Activated CD8-positive, alpha-beta T cell treated with anti-CD3 and anti-CD28 coated beads for 36 hours (primary cell): Measurements from ENCODE around the gene BANP. TPM values are rescaled to one million over a fixed set of nuclear protein-coding genes. Genes with fewer than 3 reads are reported as not detected.
"Not testable (repeated sequence)": the region's sequence is repeated elsewhere in the genome, so short reads cannot be mapped to it uniquely, and the experiment has no call there.

Experiments
- ATAC-seq: fragments of 200-7000 bp; cut with Tn5 transposase; one replicate; pipeline ENCODE4 v1.10.0; 2021; ENCODE audit warnings: mild to moderate bottlenecking, moderate library complexity
- CTCF ChIA-PET: fragments of 350-600 bp; sonication (Branson Sonifier 250); formaldehyde crosslinking; loops from one replicate; lab custom pipeline; 2021; ENCODE audit warnings: antibody characterized with exemption; lab: Charles Lee
- POLR2A ChIA-PET: fragments of 350-600 bp; sonication (Branson Sonifier 250); formaldehyde crosslinking; loops from one replicate; lab custom pipeline; 2021; ENCODE audit warnings: antibody characterized with exemption; lab: Charles Lee
- DNase-seq: peaks from one replicate; pipeline ENCODE4 v3.0.0-alpha.2; 2020
- H3K27ac Mint-ChIP-seq: one replicate; pipeline ENCODE4 v1.8.0; 2021; ENCODE audit warnings: mild to moderate bottlenecking, mixed read lengths
- H3K27me3 Mint-ChIP-seq: one replicate; pipeline ENCODE4 v1.8.0; 2021; ENCODE audit warnings: mixed read lengths
- H3K36me3 Mint-ChIP-seq: one replicate; pipeline ENCODE4 v1.8.0; 2021; ENCODE audit warnings: low read depth, mixed read lengths
- H3K4me1 Mint-ChIP-seq: one replicate; pipeline ENCODE4 v1.8.0; 2021; ENCODE audit warnings: low read depth, mixed read lengths
- H3K4me3 Mint-ChIP-seq: one replicate; pipeline ENCODE4 v1.8.0; 2021; ENCODE audit warnings: mild to moderate bottlenecking, moderate library complexity, mixed read lengths
- H3K9me3 Mint-ChIP-seq: one replicate; pipeline ENCODE4 v1.8.0; 2021; ENCODE audit warnings: mixed read lengths
- intact Hi-C: fragments of 100-400 bp; cut with micrococcal nuclease; formaldehyde crosslinking; loops from one replicate; pipeline ENCODE4 v1.10.0; 2022
- total RNA-seq, 2 experiments: library from RNA; stranded (reverse); gene quantifications; one replicate each; pipeline ENCODE4 v1.2.3, GENCODE V29; 2021
- TF ChIP-seq, protein P1 (sequence below): fragments of 200-600 bp; IDR thresholded peaks from one replicate; pipeline ENCODE4 v1.8.0; 2022; ENCODE audit warnings: antibody characterized with exemption, mild to moderate bottlenecking

The BANP gene
- total RNA-seq, 2 experiments from 2014 or later = 32.1 to 36.1 TPM

DNA sequence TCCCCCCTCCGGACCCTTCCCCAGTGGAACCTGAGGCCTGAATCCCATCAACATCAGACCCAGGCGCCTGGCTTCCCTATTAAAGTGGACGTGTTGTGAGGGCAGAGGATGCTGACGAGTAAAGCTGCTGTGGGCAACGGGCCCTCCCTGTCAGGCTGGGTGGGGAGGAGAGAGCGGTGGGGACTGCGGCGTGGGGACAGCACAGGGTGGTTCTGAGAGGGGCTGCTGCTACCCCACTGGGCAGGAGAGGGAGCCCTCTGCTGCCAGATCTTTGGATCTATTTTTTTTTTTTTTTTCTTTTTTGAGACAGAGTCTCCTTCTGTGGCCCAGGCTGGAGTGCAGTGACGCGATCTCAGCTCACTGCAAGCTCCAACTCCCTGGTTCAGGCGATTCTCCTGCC, 20.8 kb upstream of the BANP start:
- no peaks in the 10 kb centered on the region for H3K9me3 Mint-ChIP-seq
- ChIA-PET CTCF (no interaction called here), POLR2A (interaction anchor here (1.2 kb wide), 1 partner anchor 151 kb away, joined by 6 read pairs; no protein-coding TSS in a partner anchor)
- no peak overlapping the region for H3K27ac Mint-ChIP-seq
- TF ChIP-seq, protein P1, sequence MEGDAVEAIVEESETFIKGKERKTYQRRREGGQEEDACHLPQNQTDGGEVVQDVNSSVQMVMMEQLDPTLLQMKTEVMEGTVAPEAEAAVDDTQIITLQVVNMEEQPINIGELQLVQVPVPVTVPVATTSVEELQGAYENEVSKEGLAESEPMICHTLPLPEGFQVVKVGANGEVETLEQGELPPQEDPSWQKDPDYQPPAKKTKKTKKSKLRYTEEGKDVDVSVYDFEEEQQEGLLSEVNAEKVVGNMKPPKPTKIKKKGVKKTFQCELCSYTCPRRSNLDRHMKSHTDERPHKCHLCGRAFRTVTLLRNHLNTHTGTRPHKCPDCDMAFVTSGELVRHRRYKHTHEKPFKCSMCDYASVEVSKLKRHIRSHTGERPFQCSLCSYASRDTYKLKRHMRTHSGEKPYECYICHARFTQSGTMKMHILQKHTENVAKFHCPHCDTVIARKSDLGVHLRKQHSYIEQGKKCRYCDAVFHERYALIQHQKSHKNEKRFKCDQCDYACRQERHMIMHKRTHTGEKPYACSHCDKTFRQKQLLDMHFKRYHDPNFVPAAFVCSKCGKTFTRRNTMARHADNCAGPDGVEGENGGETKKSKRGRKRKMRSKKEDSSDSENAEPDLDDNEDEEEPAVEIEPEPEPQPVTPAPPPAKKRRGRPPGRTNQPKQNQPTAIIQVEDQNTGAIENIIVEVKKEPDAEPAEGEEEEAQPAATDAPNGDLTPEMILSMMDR = no peak
- peak; percentile 64 for ATAC-seq
- no peak overlapping the region for H3K4me3 Mint-ChIP-seq
- intact Hi-C loops = no loop called here
- H3K27me3 Mint-ChIP-seq = peaks cover 3% of the 10 kb centered on the region
- no peaks in the 10 kb centered on the region for H3K36me3 Mint-ChIP-seq
- DNase-seq = peak; percentile 23
- H3K4me1 Mint-ChIP-seq = peaks cover 9% of the 10 kb centered on the region

DNA sequence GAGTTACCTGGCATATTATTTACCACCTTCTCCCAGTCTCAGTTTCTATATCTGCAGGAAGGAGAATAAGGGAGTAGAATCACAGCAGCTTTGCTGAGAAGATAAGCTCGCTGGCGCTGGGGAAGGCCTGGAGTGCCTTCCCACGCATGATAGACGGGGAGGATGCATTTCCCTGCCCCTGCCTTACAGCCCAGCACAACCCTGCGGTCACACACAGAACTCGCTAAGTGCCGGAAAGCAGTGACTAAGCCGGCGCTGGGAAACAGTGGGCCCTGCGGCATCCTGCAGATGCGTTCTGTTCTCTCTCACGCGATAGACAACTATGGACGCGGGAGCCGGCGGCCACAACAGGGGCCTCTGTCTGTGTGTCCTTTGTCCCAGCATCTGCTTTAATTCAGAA, 19.7 kb upstream of the BANP start:
- H3K27ac Mint-ChIP-seq = no peak overlapping the region

GRCh38 chr16:87932475-87933139, 18.6 kb upstream of the BANP start:
- DNase-seq, H3K9me3 Mint-ChIP-seq, intact Hi-C loops, H3K27me3 Mint-ChIP-seq, H3K4me3 Mint-ChIP-seq, H3K4me1 Mint-ChIP-seq, ATAC-seq, CTCF ChIA-PET, H3K36me3 Mint-ChIP-seq, H3K27ac Mint-ChIP-seq, POLR2A ChIA-PET: not testable (repeated sequence)

More for the DNA sequence above, 19.7 kb upstream of the BANP start:
- peaks cover 3% of the 10 kb centered on the region for H3K4me1 Mint-ChIP-seq
- TF ChIP-seq, protein P1 = no peak
- H3K27me3 Mint-ChIP-seq = no peaks in the 10 kb centered on the region
- CTCF ChIA-PET = no interaction called here
- DNase-seq (peak; percentile 41), ATAC-seq (peak; percentile 62)
- no peaks in the 10 kb centered on the region for H3K9me3 Mint-ChIP-seq
- H3K4me3 Mint-ChIP-seq = no peak overlapping the region
- intact Hi-C loops = no loop called here
- POLR2A ChIA-PET = no interaction called here
- no peaks in the 10 kb centered on the region for H3K36me3 Mint-ChIP-seq

DNA sequence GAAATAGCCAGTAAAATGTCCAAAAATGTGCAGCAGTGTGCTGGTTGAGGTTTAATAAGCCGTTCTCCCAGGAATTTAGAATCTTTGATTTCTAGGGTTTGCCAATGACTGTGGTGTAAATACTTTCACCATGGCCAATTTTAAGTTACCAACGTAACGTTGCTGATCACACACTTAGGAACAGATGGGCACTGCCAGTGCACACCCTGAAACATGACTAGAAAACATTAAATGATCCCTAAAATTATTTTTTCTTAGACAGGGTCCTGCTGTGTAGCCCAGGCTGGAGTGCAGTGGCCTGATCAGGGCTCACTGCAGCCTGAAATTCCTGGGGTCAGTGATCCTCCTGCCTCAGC, 18.1 kb upstream of the BANP start:
- Mint-ChIP-seq H3K4me1 (no peaks in the 10 kb centered on the region), H3K4me3 (no peak overlapping the region), H3K27me3 (no peaks in the 10 kb centered on the region), H3K9me3 (no peaks in the 10 kb centered on the region), H3K36me3 (no peaks in the 10 kb centered on the region), H3K27ac (no peak overlapping the region)
- intact Hi-C loops = no loop called here
- POLR2A ChIA-PET = no interaction called here
- DNase-seq = no peak
- CTCF ChIA-PET = no interaction called here
- ATAC-seq = no peak
- TF ChIP-seq, protein P1 = no peak

DNA sequence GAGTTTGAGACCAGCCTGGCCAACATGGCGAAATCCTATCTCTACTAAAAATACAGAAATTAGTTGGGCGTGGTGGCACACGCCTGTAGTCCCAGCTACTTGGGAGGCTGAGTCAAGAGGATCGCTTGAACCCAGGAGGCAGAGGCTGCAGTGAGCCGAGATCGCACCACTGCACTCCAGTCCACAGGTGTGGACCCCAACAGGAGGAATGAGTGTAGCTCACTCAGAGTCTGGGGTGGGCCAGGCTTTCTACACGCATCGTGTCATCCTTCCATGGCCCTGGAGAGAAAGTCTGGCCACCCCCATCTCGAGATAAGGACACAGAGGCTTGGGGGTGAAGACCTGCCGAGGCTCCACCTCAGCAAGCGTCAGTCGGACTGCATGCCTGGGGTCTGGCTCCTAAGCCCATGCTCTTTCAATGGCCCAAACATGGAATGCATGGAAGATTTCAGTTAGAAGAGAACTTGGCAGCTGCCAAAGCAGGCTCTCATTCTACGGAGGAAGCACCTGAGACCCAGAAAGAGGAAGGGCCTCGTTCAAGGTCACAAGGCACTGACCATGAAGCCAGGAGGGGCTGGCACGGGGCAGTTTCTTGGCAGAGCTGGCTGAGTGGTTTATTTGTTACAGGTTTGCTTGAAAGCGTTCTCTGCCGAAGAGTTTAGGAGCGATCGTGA, 16.3 kb upstream of the BANP start:
- H3K27me3 Mint-ChIP-seq, H3K4me3 Mint-ChIP-seq, H3K27ac Mint-ChIP-seq, DNase-seq, intact Hi-C loops, POLR2A ChIA-PET, H3K4me1 Mint-ChIP-seq, H3K36me3 Mint-ChIP-seq, H3K9me3 Mint-ChIP-seq, ATAC-seq: not testable (repeated sequence)
- CTCF ChIA-PET = interaction anchor here (1.1 kb wide), 1 partner anchor 14 kb away, joined by 3 read pairs; no protein-coding TSS in a partner anchor

GRCh38 chr16:87936016-87936374, 15.2 kb upstream of the BANP start:
- H3K27ac Mint-ChIP-seq, H3K9me3 Mint-ChIP-seq, intact Hi-C loops, H3K4me1 Mint-ChIP-seq, H3K27me3 Mint-ChIP-seq, DNase-seq, H3K36me3 Mint-ChIP-seq, ATAC-seq, H3K4me3 Mint-ChIP-seq, CTCF ChIA-PET: not testable (repeated sequence)
- POLR2A ChIA-PET = interaction anchor here (0.6 kb wide), 1 partner anchor 40 kb away, joined by 3 read pairs; no protein-coding TSS in a partner anchor
